Measurements from ENCODE around the gene CCR5AS.

DNA sequence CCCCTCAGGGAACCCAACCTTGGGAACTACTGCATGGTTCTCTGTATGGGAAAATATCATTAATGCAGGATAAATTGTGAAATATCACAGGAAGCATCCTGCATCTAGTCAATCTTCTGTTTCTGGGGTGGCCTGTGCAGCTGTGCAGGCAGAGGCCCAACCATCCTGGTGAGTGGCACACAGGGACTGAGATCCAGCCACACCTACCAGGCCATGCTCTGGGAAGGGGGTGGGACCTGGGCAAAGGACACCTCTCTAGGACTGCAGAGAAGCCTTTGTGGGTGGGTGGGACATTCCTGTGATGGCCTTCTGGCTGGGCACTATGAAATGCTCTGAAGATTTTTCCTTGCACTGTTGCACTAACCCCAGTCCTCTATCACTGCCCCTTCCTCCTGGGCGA lies 27.0 kb upstream of the CCR5AS start:
- TF ChIP-seq SUZ12 (IDR thresholded peaks at IDR 0.05; ENCODE audit: extremely low read depth, insufficient read depth, insufficient read length): no peak
- TF ChIP-seq ZNF274 (IDR thresholded peaks at IDR 0.05; ENCODE audit: low read depth, low read length): no peak
- no peak for TF ChIP-seq YY1 (IDR thresholded peaks at IDR 0.05; ENCODE audit: insufficient read depth, insufficient read length)
